ENCODE data around the gene MPZL1. TPM values are rescaled to one million over a fixed set of nuclear protein-coding genes. Genes with fewer than 3 reads are reported as not detected.

The MPZL1 gene
- total RNA-seq, 2 experiments from 2014 or later = 1.2 to 1.5 TPM

GRCh38 chr1:167832693-167833092, 110.9 kb downstream of the MPZL1 start:
- H3K27ac Mint-ChIP-seq = no peak overlapping the region
- TF ChIP-seq, protein P1, sequence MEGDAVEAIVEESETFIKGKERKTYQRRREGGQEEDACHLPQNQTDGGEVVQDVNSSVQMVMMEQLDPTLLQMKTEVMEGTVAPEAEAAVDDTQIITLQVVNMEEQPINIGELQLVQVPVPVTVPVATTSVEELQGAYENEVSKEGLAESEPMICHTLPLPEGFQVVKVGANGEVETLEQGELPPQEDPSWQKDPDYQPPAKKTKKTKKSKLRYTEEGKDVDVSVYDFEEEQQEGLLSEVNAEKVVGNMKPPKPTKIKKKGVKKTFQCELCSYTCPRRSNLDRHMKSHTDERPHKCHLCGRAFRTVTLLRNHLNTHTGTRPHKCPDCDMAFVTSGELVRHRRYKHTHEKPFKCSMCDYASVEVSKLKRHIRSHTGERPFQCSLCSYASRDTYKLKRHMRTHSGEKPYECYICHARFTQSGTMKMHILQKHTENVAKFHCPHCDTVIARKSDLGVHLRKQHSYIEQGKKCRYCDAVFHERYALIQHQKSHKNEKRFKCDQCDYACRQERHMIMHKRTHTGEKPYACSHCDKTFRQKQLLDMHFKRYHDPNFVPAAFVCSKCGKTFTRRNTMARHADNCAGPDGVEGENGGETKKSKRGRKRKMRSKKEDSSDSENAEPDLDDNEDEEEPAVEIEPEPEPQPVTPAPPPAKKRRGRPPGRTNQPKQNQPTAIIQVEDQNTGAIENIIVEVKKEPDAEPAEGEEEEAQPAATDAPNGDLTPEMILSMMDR (IDR thresholded peaks at IDR 0.05) = no peak
- H3K4me1 Mint-ChIP-seq (ENCODE audit: low read depth) = no peaks in the 10 kb centered on the region
- ATAC-seq (ENCODE audit: poor library complexity) (no peak), DNase-seq (no peak)
- Histone ChIP-seq H3K27ac (ENCODE audit: low read depth in 1 of 2, low read length in 2 of 2) (no peak overlapping the region), H3K36me3 (ENCODE audit: insufficient read depth, low read length) (no peaks in the 10 kb centered on the region), H3K27me3 (ENCODE audit: control insufficient read depth in 1 of 2, insufficient read depth in 2 of 2, low read length in 2 of 2) (peaks cover 0 to 2% of the 10 kb centered on the region in 2 experiments), H3K4me1 (ENCODE audit: insufficient read depth, low read length) (no peaks in the 10 kb centered on the region), H3K4me3 (ENCODE audit: low read length) (no peak overlapping the region), H3K9me3 (ENCODE audit: control insufficient read depth in 1 of 2, insufficient read depth in 1 of 2, low read length in 2 of 2) (no peaks in the 10 kb centered on the region)
- ChIA-PET CTCF (no interaction called here), POLR2A (no interaction called here)
- intact Hi-C loops (cut with DNase I, micrococcal nuclease) = no loop called here
- no peak overlapping the region for H3K4me3 Mint-ChIP-seq
- no peaks in the 10 kb centered on the region for H3K27me3 Mint-ChIP-seq
- H3K9me3 Mint-ChIP-seq = no peaks in the 10 kb centered on the region
- H3K36me3 Mint-ChIP-seq (ENCODE audit: low read depth) = no peaks in the 10 kb centered on the region

DNA sequence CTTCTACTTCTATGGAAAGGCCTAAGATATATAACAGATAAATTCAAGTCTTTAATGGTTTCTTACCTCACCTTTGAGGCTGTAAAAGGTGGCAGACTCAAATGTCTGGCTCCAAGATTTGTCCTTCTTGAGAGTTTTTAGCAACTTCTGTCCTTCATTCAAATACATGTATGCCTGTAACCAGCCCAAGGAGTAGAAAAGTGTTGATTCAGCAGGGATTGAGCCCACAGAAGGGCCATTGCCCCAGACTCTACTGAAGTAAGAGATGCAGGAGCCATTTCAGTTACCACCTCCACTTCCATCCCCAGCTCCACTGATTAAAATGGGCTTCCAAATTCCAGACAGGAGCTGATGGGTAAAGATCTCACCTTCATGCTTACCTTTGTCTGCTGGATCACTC, 112.1 kb downstream of the MPZL1 start:
- no peak overlapping the region for H3K4me3 Mint-ChIP-seq
- no peaks in the 10 kb centered on the region for H3K36me3 ChIP-seq (ENCODE audit: insufficient read depth, low read length)
- H3K9me3 Mint-ChIP-seq = no peaks in the 10 kb centered on the region
- H3K27ac ChIP-seq (ENCODE audit: low read depth in 1 of 2, low read length in 2 of 2) = no peak overlapping the region
- ChIA-PET CTCF (no interaction called here), POLR2A (no interaction called here)
- H3K4me1 ChIP-seq (ENCODE audit: insufficient read depth, low read length) = no peaks in the 10 kb centered on the region
- H3K4me1 Mint-ChIP-seq (ENCODE audit: low read depth) = no peaks in the 10 kb centered on the region
- DNase-seq (no peak), ATAC-seq (ENCODE audit: poor library complexity) (no peak)
- H3K9me3 ChIP-seq (ENCODE audit: control insufficient read depth in 1 of 2, insufficient read depth in 1 of 2, low read length in 2 of 2) = no peaks in the 10 kb centered on the region
- intact Hi-C loops (cut with DNase I, micrococcal nuclease) = no loop called here
- H3K27ac Mint-ChIP-seq = no peak overlapping the region
- no peaks in the 10 kb centered on the region for H3K36me3 Mint-ChIP-seq (ENCODE audit: low read depth)
- no peak overlapping the region for H3K4me3 ChIP-seq (ENCODE audit: low read length)
- TF ChIP-seq, protein P1 (IDR thresholded peaks at IDR 0.05) = no peak
- no peaks in the 10 kb centered on the region for H3K27me3 Mint-ChIP-seq
- peaks cover 0 to 2% of the 10 kb centered on the region in 2 experiments for H3K27me3 ChIP-seq (ENCODE audit: control insufficient read depth in 1 of 2, insufficient read depth in 2 of 2, low read length in 2 of 2)

- Mint-ChIP-seq H3K27ac (no peak overlapping the region), H3K4me3 (no peak overlapping the region), H3K4me1 (ENCODE audit: low read depth) (no peaks in the 10 kb centered on the region), H3K27me3 (no peaks in the 10 kb centered on the region), H3K36me3 (ENCODE audit: low read depth) (no peaks in the 10 kb centered on the region), H3K9me3 (no peaks in the 10 kb centered on the region)
- TF ChIP-seq, protein P1 (IDR thresholded peaks at IDR 0.05) = no peak
- ChIA-PET CTCF (no interaction called here), POLR2A (interaction anchor here (1.2 kb wide), 1 partner anchor 10 kb away, joined by 3 read pairs; no protein-coding TSS in a partner anchor)
- H3K4me3 ChIP-seq (ENCODE audit: low read length) = no peak overlapping the region
- ATAC-seq (ENCODE audit: poor library complexity) = no peak
- no peak overlapping the region for H3K27ac ChIP-seq (ENCODE audit: low read depth in 1 of 2, low read length in 2 of 2)
- no peaks in the 10 kb centered on the region for H3K9me3 ChIP-seq (ENCODE audit: control insufficient read depth in 1 of 2, insufficient read depth in 1 of 2, low read length in 2 of 2)
- no peaks in the 10 kb centered on the region for H3K4me1 ChIP-seq (ENCODE audit: insufficient read depth, low read length)
- H3K36me3 ChIP-seq (ENCODE audit: insufficient read depth, low read length) = no peaks in the 10 kb centered on the region
- intact Hi-C loops (cut with DNase I, micrococcal nuclease) = no loop called here
- no peak for DNase-seq
- H3K27me3 ChIP-seq (ENCODE audit: control insufficient read depth in 1 of 2, insufficient read depth in 2 of 2, low read length in 2 of 2) = peaks cover 0 to 2% of the 10 kb centered on the region in 2 experiments
Observed at GRCh38 chr1:167836197-167836596, 114.4 kb downstream of the MPZL1 start.
